RWPE2 (cell line): ENCODE measurements around the gene LRP10.
A peak's percentile ranks its signal among the peaks of the same experiment; 100 is the strongest.

Experiments
- ATAC-seq: fragments of 200-7000 bp; cut with Tn5 transposase; 3 replicates; pipeline ENCODE4 v1.9.1; 2021; ENCODE audit warnings: low read depth
- DNase-seq: peaks from one replicate; pipeline ENCODE4 v3.0.0-alpha.2; 2020; ENCODE audit warnings: low spot score
- H3K27ac ChIP-seq: fragments of 450-650 bp; 2 replicates; pipeline ENCODE4 v1.5.1; 2017; ENCODE audit warnings: mild to moderate bottlenecking; ENCODE audit not compliant: poor library complexity, severe bottlenecking
- H3K27me3 ChIP-seq: fragments of 250-450 bp; sonication (Bioruptor Pico); 2 replicates; pipeline ENCODE4 v1.5.1; 2021; ENCODE audit warnings: mild to moderate bottlenecking, moderate library complexity; ENCODE audit not compliant: insufficient read depth, poor library complexity, severe bottlenecking
- H3K36me3 ChIP-seq: fragments of 250-450 bp; sonication (Bioruptor Pico); 2 replicates; pipeline ENCODE4 v1.5.1; 2020; ENCODE audit warnings: low read depth, mild to moderate bottlenecking, moderate library complexity
- H3K4me1 ChIP-seq: fragments of 250-450 bp; sonication (Bioruptor Pico); 2 replicates; pipeline ENCODE4 v1.5.1; 2021; ENCODE audit warnings: mild to moderate bottlenecking, moderate library complexity; ENCODE audit not compliant: insufficient read depth, poor library complexity, severe bottlenecking
- H3K4me3 ChIP-seq: fragments of 250-450 bp; sonication (Bioruptor Pico); 2 replicates; pipeline ENCODE4 v1.5.1; 2021; ENCODE audit warnings: mild to moderate bottlenecking, moderate library complexity; ENCODE audit not compliant: severe bottlenecking
- H3K9me3 ChIP-seq: fragments of 250-450 bp; sonication (Bioruptor Pico); 2 replicates; pipeline ENCODE4 v1.5.1; 2021; ENCODE audit warnings: mild to moderate bottlenecking, moderate library complexity; ENCODE audit not compliant: severe bottlenecking
- TF ChIP-seq, protein P1 (sequence below): fragments of 450-650 bp; IDR thresholded peaks from one replicate; pipeline ENCODE4 v1.5.1; 2017; ENCODE audit warnings: mild to moderate bottlenecking, moderate library complexity; ENCODE audit not compliant: poor library complexity, severe bottlenecking

The LRP10 gene

GRCh38 chr14:22872033-22872832, 693 bp downstream of the LRP10 start:
- DNase-seq, result peak; percentile 86
- H3K4me1 ChIP-seq, result peaks cover 9% of the 10 kb centered on the region
- ATAC-seq, result peak; percentile 55
- peak overlapping the region; percentile 69 for H3K4me3 ChIP-seq
- H3K36me3 ChIP-seq, result peaks cover 42% of the 10 kb centered on the region
- H3K27ac ChIP-seq, result peak overlapping the region; percentile 91
- TF ChIP-seq, protein P1, sequence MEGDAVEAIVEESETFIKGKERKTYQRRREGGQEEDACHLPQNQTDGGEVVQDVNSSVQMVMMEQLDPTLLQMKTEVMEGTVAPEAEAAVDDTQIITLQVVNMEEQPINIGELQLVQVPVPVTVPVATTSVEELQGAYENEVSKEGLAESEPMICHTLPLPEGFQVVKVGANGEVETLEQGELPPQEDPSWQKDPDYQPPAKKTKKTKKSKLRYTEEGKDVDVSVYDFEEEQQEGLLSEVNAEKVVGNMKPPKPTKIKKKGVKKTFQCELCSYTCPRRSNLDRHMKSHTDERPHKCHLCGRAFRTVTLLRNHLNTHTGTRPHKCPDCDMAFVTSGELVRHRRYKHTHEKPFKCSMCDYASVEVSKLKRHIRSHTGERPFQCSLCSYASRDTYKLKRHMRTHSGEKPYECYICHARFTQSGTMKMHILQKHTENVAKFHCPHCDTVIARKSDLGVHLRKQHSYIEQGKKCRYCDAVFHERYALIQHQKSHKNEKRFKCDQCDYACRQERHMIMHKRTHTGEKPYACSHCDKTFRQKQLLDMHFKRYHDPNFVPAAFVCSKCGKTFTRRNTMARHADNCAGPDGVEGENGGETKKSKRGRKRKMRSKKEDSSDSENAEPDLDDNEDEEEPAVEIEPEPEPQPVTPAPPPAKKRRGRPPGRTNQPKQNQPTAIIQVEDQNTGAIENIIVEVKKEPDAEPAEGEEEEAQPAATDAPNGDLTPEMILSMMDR, result peak; percentile 99
- no peaks in the 10 kb centered on the region for H3K9me3 ChIP-seq
- H3K27me3 ChIP-seq, result no peaks in the 10 kb centered on the region

DNA sequence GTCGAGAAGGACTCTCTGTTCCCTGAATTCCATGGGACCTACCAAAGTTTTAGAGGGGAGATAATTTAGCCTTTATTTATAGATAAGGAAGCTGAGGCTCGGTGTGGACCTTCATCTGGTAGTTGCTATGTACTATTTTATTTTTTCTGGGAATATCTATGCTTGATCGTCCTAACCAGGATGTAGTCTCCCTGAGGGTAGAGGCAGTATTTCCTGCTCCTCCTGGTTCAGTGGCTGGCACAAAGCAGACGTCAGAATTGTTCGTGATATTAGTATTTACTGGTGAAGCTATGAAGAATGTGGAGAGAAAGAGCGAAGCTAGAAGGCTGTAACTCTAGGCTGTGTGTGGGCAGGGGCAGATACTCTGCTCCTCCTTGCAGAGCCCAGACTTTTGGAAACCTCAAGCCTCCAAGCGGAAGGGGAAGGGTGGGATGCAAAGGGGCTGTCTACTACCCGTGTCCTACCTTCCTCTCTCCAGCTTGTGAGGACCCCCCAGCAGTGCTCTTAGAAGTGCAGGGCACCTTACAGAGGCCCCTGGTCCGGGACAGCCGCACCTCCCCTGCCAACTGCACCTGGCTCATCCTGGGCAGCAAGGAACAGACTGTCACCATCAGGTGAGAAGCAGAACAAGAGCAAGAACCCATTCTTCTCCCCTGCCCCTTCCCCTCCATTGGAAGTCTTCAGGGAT, 1.4 kb downstream of the LRP10 start:
- Histone ChIP-seq H3K4me3 (peak overlapping the region; percentile 69), H3K9me3 (no peaks in the 10 kb centered on the region), H3K36me3 (peaks cover 49% of the 10 kb centered on the region), H3K27ac (peak overlapping the region; percentile 91), H3K27me3 (no peaks in the 10 kb centered on the region), H3K4me1 (peaks cover 9% of the 10 kb centered on the region)
- ATAC-seq (no peak), DNase-seq (no peak)
- TF ChIP-seq, protein P1, result peak; percentile 90

GRCh38 chr14:22875003-22875747, 3.6 kb downstream of the LRP10 start:
- Histone ChIP-seq H3K27me3 (no peaks in the 10 kb centered on the region), H3K36me3 (peaks cover 54% of the 10 kb centered on the region), H3K4me1 (peaks cover 9% of the 10 kb centered on the region), H3K4me3 (no peak overlapping the region), H3K9me3 (no peaks in the 10 kb centered on the region), H3K27ac (no peak overlapping the region)
- ATAC-seq, result no peak
- peak; percentile 67 for DNase-seq
- TF ChIP-seq, protein P1, result no peak

DNA sequence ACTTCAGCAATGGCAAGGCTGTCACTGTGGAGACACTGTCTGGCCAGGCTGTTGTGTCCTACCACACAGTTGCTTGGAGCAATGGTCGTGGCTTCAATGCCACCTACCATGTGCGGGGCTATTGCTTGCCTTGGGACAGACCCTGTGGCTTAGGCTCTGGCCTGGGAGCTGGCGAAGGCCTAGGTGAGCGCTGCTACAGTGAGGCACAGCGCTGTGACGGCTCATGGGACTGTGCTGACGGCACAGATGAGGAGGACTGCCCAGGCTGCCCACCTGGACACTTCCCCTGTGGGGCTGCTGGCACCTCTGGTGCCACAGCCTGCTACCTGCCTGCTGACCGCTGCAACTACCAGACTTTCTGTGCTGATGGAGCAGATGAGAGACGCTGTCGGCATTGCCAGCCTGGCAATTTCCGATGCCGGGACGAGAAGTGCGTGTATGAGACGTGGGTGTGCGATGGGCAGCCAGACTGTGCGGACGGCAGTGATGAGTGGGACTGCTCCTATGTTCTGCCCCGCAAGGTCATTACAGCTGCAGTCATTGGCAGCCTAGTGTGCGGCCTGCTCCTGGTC, 4.3 kb downstream of the LRP10 start:
- Histone ChIP-seq H3K27me3 (no peaks in the 10 kb centered on the region), H3K9me3 (no peaks in the 10 kb centered on the region), H3K27ac (no peak overlapping the region), H3K4me3 (no peak overlapping the region), H3K4me1 (peaks cover 2% of the 10 kb centered on the region), H3K36me3 (peaks cover 54% of the 10 kb centered on the region)
- TF ChIP-seq, protein P1, result no peak
- DNase-seq, result no peak
- ATAC-seq, result no peak
